Right hindlimb (tissue), 1 donor: ENCODE results near the gene ADCY7.

ENCODE experiments used
- DNase-seq: peaks from one replicate; pipeline ENCODE4 v3.0.0-alpha.2; 2018

ADCY7 gene

DNA sequence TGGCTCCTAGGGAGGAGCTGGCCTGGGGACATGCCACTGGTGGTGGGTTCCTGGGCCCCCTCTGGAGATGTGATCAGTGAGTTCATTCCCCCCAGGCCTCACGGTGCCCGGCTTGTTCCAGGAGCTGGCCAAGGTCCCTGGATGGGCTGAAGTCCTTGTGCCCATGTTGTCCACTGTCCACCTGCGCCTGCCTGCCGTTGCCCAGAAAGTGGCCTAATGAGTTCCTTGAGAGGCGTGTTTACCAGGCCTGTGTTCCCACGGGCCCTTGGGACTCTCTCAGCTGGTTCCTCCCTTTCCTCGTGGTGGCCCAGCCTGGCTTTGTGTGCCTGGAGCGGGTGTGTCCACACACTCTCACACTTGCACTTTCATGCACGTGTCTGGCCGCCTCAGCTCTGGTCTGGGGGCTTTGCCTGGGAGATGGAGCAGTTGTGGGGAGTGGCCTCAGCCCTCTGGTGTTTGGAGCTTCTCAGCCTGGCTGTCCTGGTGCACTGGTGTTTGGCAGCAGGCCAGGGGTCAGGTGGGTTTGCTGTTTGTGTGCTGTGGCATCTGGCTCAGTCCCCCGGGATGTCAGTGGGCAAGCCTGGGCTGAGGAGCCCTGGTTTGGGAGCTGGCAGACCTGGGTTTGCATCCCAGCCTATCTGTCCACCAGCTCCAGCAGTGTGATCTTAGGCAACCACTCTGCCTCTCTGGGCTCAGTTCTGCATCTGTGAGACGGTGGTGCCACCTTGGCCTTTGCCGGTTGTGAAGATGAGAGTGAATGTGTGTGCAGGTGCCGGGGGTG is 18.0 kb downstream of the ADCY7 start:
- DNase-seq: no peak

DNA sequence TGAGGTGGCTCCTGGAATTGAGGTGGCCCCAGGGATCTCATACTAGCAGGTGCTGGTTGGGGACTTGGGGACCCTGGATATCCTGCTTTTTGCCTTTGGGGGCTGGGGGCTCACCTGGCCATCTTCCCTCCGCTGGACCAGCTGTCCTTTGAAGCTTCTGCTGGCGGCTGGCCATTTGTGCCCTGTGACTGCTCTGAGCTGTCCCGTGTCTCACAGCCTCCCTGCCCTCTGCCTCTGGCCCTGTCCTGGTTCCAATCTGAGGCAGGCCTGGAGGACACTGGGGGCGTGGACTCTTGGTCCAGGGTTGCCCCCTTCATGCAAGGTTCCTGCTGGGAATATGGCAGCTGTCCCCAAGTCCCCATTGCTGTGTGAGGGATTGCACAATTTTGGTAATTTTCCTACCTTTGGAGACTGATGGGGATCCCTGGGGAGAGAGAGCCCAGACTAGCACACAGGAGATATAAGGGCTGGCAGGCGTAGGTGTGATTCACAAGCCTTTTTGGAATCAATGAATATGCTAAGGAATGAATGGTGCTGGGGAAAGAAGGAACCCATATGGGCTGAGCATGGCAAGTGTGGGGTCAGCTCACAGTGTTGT is 19.2 kb downstream of the ADCY7 start:
- DNase-seq: no peak

DNA sequence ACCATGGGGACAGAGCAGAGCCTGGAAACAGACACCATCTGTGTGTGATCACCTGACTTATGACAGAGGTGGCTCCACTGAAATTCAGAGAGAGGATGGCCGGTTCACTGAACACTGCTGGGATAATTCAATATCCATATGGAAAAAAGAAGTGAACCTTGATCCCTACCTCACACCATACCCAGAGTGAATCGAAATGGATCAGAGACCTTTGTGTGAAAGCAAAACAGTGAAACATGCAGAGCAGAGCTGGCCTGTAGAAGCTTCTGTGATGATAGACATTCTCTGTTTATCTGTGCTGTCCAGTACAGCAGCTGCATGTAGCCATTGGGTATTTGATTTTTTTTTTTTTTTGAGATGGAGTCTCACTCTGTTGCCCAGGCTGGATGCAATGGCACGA is 20.3 kb downstream of the ADCY7 start:
- DNase-seq: no peak

DNA sequence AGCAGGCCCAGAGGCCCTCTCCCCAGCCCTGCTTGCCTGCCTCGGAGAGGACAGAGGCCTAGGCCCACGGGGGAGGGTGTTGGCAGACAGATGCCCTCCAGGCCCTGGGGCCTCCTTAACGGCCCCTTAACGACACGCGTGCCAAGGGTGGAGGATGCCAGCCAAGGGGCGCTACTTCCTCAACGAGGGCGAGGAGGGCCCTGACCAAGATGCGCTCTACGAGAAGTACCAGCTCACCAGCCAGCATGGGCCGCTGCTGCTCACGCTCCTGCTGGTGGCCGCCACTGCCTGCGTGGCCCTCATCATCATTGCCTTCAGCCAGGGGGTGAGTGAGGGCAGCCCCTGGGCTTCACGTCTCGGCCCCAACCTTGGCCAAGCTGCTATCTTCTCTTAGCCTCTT is 21.7 kb downstream of the ADCY7 start:
- no peak for DNase-seq

DNA sequence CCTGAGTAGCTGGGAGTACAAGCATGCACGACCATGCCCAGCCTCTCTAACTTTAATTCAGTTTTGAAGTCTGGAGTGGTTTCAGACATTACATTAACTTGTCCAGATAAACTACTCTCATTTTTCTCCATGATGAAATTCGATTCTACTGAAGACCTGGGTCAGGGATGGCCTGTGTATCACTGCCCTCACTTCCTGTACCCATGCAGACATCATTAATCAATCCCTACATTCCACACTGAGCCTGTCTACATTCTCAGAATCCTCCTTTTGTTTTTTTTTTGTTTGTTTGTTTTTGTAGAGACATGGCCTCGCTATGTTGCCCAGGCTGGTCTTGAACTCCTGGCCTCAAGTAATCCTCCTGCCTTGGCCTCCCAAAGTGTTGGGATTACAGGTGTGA is 22.6 kb downstream of the ADCY7 start:
- no peak for DNase-seq

DNA sequence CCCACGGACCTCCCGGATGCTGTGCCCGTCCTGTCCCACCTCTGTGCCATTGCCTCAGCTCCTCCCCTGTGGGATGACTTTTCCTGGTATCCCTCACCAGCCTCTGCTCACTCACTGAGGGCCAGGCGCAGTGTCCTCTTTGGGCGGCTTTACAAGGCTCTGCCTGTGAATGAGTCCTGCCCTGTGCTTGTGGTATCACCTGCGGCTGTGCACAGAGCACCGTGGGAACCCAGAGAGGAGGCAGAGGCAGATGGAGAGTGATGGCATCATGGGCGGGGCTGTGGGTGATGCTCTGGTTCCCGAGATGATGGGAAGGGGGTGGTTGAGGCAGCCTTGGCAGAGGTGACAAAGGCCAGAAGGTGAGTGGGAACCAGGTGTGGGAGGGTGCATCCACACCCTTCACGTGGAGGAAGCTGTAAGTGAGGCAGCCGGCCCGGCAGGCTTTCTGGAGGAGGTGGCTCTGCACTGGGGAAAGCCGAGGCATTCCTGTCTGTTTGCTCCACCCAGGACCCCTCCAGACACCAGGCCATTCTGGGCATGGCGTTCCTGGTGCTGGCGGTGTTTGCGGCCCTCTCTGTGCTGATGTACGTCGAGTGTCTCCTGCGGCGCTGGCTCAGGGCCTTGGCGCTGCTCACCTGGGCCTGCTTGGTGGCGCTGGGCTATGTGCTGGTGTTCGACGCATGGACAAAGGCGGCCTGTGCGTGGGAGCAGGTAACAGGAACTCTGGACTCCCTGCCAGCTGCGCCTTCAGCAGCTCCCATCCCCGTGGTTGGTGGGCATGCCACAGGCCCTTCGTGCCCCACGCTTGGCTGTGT is 23.8 kb downstream of the ADCY7 start:
- no peak for DNase-seq

DNA sequence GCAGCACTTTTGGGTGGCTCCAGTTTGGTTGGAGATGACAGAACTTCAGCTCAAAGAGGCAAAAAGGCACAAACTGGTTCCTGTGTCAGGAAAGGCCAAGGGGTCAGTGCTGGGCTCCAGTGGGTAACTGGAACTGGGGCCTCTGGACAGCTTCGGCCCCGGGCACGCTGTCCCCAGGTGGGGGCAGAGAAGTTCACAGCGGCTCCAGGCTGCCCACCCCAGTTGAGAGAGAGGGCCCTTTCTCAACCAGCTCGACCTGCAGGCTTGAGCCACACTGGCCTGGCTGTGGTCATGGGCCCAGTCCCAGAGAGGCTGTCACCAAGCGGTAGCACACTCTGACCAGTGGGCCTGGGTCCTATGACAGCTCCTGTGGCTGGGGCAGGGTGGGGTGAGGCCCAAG is 24.5 kb downstream of the ADCY7 start:
- DNase-seq: no peak

DNA sequence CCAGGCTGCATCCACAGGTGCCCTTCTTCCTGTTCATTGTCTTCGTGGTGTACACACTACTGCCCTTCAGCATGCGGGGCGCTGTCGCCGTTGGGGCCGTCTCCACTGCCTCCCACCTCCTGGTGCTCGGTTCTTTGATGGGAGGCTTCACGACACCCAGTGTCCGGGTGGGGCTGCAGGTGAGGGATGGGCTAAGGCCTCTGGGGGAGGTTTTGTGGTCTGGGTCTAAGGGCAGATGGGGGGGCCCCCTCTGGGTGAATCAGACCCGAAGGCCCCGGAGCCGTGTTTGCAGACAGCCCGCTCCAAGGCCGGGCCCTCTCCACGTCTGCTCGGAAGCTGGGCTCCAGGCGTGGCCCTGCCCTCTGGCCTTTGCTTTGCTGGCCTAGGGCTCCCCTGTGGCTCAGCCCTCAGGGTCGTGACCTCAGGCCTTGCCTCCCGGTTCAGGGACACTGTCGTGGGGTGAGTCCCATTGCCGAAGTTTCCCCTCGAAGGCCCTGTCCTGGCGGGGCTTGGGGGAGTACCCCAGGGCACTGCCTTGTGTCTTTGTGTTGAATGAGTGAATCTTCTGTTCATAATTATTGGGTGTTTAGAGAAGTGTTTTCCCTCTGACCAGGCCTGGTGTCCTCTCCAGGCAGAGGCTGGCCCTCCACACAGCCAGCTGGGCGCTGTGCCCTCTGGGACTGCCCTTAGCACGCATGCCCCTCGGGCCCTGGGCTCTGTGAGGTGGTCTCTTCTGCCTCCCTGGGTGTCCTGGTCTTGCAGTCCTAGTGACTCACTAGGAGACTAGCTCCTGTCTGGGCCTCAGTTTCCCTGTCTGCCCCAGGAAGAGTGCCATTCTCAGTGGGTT is 25.6 kb downstream of the ADCY7 start:
- DNase-seq: no peak

DNA sequence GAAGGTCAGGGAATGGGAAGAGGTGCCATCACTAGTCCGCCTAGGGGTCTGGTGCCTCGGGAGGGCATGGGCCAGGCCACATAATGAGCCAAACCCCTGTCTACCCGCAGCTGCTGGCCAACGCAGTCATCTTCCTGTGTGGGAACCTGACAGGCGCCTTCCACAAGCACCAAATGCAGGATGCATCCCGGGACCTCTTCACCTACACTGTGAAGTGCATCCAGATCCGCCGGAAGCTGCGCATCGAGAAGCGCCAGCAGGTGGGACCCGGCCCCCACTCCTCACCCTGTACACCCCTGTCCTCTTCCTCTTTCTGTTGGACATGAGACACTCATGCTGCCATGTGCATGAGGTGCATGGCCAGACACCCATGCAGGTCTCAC is 26.2 kb downstream of the ADCY7 start:
- no peak for DNase-seq

DNA sequence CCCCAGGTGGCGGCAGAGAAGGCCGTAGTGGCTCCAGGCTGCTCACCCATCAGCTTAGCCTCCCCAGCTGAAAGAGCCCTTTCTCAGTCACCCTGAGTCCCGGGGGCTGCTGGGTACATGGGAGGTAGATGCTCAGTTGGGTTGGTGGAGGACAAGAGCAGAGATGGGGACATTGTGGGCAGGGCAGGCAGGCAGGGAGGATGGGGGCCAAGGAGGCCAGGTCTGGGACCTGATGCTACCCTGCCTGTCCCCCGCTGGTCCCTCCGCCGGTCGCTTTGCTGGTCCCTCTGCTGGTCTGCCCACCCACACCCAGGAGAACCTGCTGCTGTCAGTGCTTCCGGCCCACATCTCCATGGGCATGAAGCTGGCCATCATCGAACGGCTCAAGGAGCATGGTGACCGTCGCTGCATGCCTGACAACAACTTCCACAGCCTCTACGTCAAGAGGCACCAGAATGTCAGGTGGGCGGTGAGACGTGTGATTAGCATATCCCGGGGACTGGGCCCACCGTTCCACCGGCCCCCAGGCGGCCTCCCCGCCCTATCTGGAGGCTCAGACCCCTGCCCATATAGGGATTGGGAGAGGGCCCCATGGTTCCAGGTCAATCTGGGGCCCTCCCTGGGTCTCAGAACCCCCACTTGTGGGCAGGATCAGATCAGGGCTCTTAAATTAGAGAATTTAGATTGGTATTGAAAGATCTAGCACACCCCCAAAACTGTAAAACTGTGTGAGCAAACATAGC is 26.9 kb downstream of the ADCY7 start:
- no peak for DNase-seq

DNA sequence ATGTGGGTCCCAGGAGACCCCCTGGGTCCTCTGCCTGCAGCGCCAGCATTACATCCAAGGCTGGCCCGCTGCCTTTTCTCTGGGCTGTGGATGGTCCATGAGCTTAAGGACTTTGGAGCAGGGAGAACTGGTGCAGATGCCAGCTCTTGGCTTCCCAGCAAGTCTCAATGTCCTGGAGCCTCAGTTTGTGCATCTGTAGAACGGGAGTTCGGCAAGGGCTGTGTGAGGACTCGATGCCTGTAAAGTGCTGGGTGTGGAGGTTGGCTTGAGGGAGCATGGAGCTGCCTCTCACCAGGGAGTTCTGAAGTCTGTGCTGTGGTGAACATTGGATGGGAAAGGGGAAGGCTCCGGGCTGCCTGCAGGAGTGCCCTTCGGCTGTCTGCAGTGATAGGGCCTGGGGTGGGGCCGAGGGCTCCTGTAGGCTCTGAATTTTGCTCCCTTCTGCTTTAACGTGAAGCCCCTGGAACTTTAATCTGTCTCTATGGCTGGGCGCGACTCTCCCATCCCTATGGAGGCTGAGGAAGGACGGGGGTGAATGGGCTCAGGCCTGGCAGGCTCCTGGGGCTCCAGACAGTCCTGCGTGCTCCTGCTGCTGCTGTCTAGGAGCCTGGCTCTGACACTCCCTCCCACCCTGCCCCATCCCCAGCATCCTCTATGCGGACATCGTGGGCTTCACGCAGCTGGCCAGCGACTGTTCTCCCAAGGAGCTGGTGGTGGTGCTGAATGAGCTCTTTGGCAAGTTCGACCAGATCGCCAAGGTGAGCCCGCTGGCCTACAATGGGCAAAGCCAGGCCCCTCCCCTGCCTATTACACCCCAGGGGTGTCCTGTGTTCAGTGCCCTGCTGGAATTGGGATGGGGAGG is 27.9 kb downstream of the ADCY7 start:
- DNase-seq: no peak

DNA sequence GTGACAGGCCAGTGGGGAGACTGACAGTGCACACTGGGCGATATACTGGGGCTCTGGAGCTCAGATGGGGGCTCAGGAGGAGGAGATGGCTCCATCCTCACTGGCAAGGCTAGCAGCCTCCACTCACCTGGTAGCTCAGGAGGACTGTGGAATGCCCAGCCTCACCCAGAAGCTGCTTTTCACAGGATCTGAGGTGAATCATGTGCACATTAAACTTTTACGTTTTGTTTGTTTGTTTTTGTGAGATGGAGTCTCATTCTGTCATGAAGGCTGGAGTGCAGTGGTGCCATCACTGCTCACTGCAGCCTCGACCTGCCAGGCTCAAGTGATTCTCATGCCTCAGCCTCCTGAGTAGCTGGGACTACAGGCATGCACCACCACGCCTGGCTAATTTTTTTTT is 28.6 kb downstream of the ADCY7 start:
- no peak for DNase-seq

DNA sequence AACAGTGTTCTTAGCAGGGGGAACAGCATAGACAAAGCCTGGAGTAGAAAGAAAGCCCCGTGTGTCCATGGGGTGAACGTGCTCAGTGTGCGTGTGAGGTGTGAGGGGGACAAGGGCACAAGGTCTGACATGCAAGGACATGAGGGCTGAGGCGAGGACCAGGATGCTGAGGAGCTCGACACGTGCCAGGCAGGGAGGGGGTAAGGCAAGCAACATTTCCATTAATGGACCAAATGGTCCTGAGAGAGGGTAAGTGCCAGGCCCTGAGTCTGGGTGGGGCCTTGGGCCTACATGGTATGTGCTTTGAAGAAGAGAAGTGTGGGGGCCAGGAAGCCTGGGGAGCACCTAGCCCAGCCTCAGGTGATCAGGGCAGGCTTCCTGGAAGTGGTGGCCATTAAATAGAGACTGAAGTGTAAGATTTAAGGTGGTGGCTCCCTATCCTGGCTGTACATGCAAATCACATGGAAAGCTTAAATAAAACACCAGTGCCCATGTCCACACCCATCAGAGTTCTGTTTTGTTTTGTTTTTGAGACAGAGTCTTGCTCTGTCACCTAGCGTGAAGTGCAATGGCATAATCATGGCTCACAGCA is 29.3 kb downstream of the ADCY7 start:
- no peak for DNase-seq

DNA sequence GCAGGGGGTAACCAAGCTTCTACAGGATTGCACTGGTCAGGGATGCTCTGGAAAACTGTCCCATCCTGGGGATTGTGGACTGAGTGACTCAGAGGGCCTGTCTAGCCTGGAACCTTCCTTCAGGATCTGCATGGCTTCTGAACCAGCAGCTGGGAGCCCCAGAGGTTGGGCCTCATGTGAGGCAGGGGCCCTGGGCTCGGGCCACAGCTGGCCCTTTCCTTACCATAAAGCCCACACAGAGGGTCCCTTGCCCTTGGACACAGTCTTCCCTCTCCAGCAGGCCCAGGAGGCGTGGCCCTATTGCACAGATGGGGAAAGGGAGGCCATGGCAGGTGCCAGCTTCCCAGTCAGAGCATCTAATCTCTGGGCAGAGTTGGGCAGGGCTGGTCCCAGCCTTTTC is 30.5 kb downstream of the ADCY7 start:
- DNase-seq: peak; percentile 11

DNA sequence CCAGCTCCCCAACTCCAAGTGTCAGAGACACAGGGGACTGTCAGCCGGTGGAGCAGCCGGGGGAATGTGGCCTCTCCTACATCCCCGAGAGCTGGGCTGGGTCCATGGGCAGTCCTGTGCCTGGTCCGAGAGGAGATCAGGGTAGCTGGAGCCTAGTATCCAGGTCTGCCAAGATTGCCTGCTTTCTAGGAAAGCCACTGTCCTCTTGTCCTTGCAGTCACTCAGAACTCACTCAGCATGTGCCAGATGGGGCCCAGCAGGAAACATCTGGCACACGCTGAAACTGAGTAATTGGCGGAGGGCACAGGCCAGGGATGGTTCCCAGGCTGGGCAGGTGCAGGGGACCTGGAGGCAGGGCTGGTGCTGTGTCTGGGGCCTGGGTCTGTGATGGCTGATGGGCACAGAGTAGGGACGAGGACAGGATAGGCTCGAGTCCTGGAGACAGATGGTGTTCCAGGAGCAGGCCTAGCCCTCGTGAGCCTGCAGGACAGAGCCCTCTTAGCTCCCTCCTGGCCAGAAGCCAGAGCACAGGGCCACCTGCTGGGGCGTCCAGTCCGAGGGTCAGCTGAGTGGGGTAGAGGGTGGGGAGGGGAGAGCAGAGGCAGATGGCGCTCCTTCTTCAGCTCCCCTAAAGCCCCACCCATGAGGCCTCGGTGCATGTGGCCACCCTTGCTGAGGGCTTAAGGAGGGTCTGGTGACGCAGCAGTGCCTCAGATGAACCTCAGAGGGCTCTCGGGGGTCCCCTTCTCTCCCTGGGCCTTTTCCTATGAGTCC is 31.1 kb downstream of the ADCY7 start:
- peak; percentile 49 for DNase-seq

DNA sequence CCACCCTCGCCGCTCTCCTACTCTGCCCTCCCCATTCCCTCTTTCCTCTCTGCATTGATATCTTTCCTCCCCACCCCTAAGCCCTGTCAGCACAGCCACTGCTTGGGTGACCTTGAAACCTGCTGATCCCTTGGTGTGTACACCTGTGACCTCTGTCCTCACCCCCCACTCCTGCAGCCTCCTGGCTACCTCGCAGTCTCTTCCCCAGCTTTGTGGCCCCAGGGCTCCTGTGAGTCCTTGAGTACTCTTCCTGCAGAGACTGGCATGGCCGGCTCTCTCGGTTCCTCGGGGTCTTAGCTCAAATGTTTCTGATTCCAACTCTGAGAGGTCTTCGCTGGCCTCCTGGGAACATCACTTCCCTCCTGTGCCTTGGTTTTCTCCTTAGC is 31.7 kb downstream of the ADCY7 start:
- DNase-seq: peak; percentile 19

DNA sequence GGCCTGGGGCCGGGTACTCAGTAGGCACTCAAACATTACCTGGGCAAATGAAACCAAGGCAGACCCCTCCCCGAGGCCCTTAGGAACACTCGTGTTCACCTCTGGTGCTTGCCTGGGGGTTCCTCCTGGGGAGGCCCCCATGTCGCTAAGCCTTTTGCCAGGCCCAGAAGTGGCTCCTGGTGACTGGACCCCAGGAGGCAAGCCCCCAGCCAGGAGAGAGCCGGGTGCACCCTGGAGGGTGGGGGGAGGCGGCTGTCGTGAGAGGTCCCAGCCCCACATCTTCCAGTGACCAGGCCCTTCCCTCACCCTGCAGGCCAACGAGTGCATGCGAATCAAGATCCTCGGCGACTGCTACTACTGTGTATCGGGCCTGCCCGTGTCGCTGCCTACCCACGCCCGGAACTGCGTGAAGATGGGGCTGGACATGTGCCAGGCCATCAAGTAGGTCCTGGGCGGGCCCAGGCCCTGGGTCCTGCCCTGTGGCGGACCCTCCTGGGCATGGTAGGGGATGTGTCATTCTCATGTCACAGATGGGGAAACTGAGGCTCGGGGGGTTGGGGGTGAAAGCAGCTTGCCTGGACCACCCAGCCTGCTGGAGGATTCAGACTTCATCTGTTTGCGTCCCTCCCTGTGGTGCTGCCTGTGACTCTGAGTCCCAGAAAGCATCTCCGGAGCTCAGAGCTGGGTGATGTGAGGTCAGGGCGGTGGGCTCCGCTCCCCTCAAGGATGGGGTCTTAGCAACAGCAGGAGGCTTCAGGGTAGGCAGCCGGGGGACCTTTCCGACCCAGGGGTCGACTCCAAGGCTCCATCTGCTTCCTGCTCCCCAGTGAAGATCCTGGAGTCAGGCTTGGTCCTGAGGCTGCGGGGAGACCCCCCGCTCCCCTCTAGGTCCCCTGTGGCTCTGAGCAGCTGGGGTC is 32.5 kb downstream of the ADCY7 start:
- DNase-seq: peak; percentile 18

DNA sequence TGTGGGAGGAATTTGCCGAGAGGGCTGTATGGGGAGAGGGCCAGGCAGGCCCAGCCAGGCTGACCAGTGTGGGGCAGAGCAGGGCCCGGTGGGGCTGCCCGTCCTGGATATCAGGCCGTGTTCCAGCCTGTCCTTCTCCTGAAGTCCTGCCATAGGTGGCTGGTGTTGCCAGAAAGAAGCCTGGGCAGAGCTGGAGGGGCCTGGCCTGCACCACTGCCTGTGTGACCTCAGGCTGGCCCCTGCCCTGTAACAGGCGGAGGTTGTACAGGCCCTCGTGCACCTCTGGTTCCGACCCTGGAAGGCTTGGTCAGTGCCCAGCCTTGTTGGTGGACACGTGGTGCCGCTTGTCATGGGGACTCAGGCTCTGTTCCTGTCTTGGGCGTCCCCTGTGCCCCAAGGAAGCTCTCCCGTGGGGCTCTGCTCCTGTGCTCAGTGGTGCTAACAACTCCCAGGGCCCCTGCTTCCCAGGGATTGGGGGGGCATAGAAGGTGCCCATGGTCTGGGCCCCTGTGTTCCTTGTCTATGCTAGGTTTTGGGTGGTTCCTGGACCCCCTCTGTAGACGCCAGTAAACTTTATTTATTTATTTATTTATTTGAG is 33.3 kb downstream of the ADCY7 start:
- DNase-seq: no peak
